ENCODE data around the gene TULP1.

TULP1 gene

DNA sequence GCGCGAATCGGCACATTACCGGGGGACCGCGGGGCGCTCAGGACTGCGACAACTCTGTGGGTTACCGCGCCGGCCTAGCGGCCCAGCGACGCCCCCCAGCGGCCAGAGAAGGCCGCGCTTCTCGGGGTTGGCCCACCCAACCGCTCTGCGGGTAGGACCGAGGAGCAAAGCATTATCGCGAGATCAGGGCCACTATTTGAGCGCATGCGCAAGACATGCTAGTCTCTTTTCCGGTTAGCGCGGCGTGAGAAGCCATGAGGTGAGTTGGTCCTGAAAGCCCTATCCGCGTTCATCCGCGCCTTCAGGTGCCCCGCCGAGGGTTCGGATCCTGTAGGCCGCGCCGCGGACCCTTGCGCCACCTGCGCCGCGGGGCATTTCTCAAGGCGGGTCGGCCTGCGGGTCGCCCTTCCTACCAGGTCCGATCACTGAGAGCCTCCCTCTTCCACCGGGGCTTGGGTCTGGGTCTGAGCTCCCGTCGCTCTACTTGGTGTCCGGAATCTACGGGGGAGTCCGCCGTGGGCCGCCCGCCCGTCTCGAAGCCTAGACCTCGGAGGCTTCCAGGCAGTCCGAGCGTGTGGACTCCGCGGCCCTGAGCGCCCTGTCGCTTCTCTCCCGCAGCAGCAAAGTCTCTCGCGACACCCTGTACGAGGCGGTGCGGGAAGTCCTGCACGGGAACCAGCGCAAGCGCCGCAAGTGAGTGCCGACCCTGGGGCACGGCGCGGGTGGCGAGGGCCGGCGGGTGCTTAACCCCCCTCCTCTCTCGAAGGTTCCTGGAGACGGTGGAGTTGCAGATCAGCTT, 44.3 kb downstream of the TULP1 start, which contains the start of gene RPL10A:
RPL10A (plus strand) TSS at position 221 of the 799 bp plus-strand sequence; CDS start at position 255, 34 bp downstream.
- peak; percentile 88 to 95 for DNase-seq (ENCODE audit: low read depth in 2 of 2, low spot score in 1 of 2)

- no peak for DNase-seq (ENCODE audit: low read depth in 2 of 2, low spot score in 1 of 2)
Observed at GRCh38 chr6:35465646-35466045, 47.0 kb downstream of the TULP1 start.

DNA sequence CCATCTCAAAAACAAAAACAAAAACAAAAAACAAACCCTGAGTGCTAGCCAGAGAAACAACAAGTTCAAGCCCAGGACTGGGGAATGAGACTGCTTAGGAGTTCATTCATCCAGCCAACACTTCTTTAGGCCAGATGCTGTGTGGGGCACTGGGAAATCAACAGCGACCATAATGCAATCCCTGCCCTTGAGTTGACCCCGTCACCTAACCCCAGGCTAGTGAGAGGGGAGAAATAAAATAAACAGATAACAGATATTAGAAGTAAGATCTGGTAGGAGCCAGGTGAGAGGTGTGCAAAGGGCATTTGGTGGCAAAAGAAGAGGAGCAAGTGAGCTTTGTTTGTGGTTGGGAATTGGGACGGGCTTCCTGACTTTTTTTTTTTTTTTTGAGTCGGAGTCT, 49.4 kb downstream of the TULP1 start:
- DNase-seq (ENCODE audit: low read depth in 2 of 2, low spot score in 1 of 2) = no peak

- no peak for DNase-seq (ENCODE audit: low read depth in 2 of 2, low spot score in 1 of 2)
Observed at GRCh38 chr6:35461270-35461669, 51.4 kb downstream of the TULP1 start.

GRCh38 chr6:35457907-35458306, 54.8 kb downstream of the TULP1 start:
- DNase-seq (ENCODE audit: low read depth in 2 of 2, low spot score in 1 of 2) = no peak

GRCh38 chr6:35454391-35455110, 58.1 kb downstream of the TULP1 start:
- no peak for DNase-seq (ENCODE audit: low read depth in 2 of 2, low spot score in 1 of 2)

- DNase-seq (ENCODE audit: low read depth in 2 of 2, low spot score in 1 of 2) = no peak
Observed at GRCh38 chr6:35453236-35453635, 59.5 kb downstream of the TULP1 start.

DNA sequence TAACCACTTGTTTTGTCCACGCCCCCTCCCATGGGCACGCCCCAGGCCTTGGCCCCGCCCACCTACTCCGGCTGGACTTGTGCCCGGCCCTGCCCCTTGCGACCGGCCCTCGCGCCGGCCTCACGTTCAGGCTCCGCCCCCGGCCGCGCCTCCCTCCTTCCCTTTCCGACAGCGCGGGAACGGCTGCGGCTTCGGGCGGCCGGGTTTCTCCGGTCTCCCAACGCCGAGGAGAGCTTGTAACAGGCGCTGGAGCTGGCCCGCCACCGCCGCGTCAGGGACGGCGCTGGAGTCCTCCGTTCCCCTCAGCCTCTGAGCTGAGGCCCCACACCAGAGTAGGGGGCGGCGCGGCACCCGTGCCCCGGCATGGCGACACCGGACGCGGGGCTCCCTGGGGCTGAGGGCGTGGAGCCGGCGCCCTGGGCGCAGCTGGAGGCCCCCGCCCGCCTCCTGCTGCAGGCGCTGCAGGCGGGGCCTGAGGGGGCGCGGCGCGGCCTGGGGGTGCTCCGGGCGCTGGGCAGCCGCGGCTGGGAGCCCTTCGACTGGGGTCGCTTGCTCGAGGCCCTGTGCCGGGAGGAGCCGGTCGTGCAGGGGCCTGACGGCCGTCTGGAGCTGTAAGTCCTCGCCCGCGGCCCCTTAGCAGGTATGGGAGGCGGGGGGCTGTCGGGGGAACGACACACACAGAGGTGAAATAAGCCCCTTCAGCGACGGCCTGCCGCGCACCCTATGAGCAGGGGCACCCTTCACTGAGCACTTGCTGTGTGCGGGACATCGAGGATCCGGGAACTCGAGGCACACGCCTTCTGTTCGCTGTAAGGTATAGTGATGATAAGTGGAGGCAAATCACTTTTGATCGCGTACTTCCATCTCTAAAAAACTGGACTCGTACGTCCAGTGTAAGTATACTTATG, 60.3 kb downstream of the TULP1 start, which contains the start of gene FANCE:
FANCE (plus strand) TSS at position 156 of the 908 bp plus-strand sequence; CDS start at position 364, 208 bp downstream.
- peak; percentile 76 to 83 for DNase-seq (ENCODE audit: low read depth in 2 of 2, low spot score in 1 of 2)

GRCh38 chr6:35451354-35452182, 61.1 kb downstream of the TULP1 start:
- DNase-seq (ENCODE audit: low read depth in 2 of 2, low spot score in 1 of 2) = no peak

GRCh38 chr6:35449287-35449881, 63.3 kb downstream of the TULP1 start:
- no peak for DNase-seq (ENCODE audit: low read depth in 2 of 2, low spot score in 1 of 2)

DNA sequence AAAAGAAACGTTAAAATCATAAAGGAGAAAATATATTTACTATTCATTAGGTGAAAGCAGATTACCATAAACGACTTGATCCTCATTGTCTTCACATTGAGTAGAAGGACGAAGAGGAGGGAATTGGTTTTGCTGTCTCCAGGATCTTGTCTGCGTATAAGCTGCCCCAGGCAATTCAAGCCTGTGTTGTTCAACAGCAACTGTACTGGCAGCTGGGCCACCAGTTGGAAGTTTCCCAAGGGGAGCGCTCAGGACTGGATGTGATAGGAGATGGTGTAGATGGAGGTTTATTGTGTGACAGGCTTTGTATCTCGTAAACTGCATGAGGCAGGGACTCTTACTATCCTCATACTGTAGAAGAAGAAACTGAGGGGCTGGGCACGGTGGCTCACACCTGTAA, 64.5 kb downstream of the TULP1 start:
- no peak for DNase-seq (ENCODE audit: low read depth in 2 of 2, low spot score in 1 of 2)

Data from stimulated activated CD8-positive, alpha-beta memory T cell treated with anti-CD3 and anti-CD28 coated beads, Interleukin-4, amount 100 ng/mL, for 1 hour (primary cell).